HG02571 (cell line): ENCODE measurements around the gene GEMIN5.
A peak's percentile ranks its signal among the peaks of the same experiment; 100 is the strongest.

Experiments used
- ATAC-seq: cut with Tn5 transposase; IDR thresholded peaks from one replicate; pipeline ENCODE4 v1.9.1; 2021; ENCODE audit warnings: mild to moderate bottlenecking, moderate library complexity; ENCODE audit not compliant: unreplicated experiment

Gene GEMIN5

DNA sequence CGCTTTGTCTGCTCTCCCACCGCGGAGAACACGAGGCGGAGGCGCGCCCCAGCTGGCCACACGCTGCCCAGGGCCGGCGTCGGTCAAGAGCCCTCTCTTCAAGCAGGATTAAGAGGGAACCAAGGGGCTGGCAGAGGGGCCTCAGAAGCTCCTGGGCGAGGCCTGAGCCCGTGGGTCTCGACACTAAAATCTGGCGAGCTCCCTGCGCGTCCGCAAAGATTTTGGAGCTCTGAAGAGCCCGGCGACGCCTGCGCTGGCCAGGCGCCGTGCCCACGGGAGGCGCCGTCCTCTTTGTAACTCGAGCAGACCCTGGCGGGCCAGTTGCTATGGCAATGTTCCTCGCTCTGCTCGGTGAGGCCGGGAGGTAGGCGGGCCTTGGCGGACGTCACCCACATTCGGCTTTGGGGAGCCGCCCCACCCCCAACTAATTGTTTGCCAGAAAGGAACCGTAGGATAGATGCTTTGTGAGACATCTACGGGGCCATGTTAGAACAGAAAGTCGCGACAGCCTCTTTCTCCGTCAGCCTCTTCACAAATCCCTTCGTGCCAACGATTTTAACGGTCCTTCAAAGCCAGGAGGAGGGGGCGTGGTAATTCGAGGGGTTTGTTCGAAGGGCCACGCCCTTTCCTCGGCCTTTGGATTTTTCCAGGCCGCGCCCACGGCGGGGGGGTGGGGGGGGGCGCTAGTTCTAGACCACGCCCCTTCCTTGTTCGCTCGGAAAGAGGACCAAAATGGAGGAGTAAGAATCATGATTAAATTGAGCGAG, 80.3 kb downstream of the GEMIN5 start:
- peak; percentile 64 for ATAC-seq

DNA sequence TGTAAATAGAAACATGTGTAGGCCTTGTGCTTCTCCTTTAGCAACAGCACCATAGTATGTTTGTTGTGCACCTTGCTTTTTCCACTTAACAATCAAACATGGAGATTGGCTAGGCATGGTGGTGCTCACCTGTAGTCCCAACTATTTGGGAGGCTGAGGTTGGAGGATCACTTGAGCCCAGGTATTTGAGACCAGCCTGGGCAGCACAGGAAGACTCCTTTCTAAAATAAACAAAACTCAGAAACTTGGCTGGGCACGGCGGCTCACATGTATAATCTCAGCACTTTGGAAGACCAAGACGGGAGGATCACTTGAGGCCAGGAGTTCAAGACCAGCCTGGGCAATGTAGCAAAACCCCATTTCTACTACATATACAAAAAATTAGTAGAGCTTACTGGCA, 86.7 kb downstream of the GEMIN5 start:
- no peak for ATAC-seq

DNA sequence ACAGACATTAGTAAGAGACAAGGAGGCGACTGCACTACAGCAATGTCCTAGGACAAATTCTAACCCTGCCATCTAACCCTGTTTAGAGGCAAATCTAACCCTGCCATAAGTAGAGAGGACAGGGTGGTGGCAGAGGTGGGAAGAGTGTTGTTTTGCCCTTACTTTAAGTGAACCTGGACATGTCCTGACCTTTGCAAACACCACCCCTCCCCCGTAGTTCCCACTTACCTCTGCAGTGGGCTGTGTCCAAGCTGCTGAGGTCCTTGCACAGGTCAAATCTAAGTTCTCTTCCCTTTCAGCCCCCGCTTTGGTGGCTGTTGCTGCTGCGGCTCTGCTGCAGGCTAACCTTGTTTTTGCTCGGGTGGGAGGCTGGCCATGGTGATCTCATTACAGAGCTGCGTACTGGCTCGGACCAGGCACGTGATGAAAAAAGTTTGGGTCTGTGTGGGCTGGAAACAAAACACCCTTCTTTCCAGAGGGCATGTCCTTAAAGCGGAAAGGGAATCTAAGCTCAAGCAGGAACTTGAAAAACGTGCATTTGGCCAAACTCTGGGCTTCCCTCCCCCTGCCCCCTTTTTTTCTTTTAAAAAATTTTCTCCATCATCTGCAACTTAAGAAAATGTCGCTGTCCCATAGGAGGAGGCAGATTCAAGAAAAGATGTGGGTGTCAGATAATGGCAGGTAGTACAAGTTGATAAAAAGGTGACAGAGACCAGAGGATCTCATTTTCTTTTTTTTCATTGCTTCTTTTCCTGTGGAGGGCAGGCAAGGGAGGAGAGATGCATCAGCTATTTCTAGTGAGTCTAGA, 87.6 kb downstream of the GEMIN5 start, which contains the start of gene FAXDC2:
FAXDC2 (minus strand) TSS at position 349 of the 808 bp plus-strand sequence. CDS start 12,425 bp downstream, outside the sequence.
- no peak for ATAC-seq

DNA sequence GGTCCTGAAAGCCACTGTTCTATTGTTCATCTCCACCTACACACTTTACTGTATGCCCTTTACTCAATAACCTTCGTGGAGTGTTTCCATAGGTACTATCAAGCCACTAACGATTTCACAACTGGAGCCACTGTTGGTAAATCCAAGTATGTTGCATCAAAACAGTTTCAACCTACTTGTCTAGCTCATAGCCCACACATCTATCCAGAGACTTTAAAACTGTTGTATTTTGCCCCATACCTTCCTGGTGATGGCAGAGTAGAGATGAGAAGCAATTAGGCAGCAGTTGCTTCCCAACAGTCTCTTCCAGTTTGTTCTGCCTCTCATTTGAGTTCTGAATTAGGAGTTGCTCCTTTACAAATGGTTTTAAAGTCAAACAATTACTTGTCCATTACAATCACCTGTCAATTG, 88.2 kb downstream of the GEMIN5 start:
- ATAC-seq: no peak

DNA sequence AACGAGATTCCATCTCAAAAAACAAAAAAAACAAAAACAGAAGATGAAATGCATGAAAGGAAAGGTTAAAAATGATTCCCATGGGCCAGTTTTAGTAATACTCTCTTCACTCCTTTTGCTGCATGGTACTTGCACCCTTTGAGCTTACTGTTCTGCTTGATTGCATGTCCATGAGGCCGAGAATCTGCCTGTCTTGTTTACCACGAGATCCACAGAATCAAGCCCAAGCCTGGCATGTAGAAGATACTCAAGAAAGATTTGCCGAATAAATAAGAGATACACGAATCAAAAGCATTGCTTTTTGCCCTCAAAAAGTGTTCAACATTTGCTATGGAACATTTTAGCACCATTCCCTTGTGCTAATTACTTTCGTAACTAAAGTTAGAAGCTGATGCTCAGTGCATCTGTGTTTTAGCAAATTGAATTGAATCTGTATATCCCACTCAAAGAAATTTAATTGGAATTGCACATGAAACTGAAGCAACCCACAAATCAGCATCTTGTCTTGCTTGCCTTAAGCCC, 88.7 kb downstream of the GEMIN5 start:
- no peak for ATAC-seq

DNA sequence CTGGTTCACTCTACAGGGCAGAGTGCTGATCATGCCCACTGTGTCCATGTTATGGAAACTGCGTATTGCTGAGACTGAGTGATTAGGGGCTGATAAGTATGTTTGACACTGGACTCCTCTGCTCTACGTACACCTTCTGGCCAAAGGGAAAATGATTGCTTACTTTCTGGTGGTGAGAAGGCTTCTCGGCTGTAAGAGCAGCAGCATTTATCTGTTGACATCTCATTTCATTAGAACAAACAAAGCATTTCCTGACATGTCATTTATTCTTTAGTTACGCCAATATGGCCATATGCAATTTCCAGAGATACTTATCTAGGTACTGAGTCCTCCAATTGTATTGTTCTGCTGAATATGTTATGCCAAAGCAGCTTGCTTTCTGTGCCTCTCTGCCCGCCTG, 93.2 kb downstream of the GEMIN5 start:
- no peak for ATAC-seq

DNA sequence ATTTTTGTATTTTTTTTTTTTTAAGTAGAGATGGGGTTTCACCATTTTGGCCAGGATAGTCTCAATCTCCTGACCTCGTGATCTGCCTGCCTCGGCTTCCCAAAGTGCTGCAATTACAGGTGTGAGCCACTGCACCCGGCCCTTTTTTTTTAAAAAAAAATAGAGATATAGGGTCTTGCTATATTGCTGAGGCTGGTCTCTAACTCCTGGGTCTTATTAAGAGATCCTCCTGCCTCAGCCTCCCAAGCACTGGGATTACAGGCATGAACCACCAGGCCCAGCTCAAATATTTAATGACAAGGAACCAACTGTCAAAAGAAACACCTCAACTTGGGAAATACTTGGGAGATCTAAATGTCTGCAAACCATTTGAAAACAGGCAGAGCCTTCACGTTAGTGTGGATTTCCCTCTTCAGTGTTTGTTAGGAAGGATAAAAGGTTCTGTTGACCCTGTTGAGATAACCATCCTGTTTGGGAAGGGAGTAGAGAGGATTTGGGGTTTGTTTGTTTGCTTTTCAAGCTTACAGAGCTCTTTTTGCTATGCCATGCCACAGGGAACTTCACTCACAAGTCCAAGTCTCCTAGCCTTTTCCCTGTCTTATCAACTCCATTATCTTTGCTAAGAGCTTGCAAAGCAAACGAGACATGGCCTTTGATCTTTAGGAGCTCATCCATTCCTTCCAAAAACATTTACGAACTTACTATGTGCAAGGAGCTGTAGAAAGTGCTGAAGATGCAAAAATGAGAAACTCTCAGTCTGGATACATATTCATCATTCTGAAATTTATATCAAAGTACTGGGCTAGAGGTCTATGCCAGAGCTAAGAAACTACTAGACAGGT, 95.1 kb downstream of the GEMIN5 start:
- ATAC-seq: no peak

DNA sequence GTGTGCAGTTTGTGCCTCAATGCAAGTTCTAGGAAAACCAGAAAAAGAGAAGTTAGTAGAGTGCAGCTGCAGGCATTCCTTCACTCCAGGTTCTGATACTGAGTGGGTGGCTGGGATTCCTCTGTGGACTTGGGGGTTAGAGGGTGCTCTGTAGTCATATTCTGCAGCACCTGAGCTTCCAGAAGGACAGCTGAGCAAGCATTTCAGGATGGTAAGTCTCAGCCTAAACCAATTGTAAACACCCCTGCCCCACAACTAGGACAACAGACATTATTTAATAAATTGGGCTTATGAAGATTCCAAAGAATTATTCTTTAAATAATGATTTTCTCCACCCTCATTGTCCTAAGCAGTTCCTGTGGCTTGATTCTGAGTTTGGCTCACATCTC, 96.7 kb downstream of the GEMIN5 start:
- ATAC-seq: no peak

DNA sequence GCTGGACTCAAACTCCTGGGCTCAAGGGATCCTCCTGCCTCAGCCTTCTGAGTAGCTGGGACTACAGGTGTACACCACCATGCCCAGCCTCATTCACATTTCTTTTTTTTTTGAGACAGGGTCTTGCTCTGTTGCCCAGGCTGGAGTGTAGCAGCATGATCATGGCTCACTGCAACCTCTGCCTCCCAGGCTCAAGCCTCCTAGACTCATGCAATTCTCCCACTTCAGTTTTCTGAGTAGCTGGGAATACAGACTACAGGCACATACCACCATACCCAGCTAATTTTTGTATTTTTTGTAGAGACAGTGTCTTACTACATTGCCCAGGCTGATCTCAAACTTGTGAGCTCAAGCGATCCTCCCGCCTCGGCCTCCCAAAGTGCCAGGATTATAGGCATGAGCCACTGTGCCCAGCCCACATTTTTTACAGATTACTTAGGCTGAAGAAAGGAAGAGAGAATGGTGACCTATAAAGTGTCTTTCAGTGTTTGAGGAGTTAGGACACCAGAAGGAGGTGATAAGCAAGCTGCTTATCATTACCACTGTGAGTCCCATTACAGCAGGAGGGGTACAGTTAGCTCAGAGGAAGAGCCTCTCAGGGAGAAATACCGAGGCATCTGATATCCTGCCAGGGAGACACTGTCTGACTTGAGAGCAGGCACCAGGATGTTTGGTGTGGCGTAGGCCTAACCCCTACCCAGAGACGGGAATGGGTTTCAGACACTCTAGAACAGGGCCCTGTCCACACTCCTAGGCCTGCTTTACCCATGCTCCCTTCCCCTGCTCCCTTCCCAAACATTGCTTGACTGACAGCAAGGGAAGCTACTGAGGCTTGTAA, 97.4 kb downstream of the GEMIN5 start:
- ATAC-seq: no peak
